Central memory CD4-positive, alpha-beta T cell (primary cell): ENCODE data around the gene CAMK2D.

Source experiments
- DNase-seq: peaks from one replicate; pipeline ENCODE4 v3.0.0; 2022

The CAMK2D gene

GRCh38 chr4:113502906-113503305, 258.6 kb downstream of the CAMK2D start:
- DNase-seq: no peak

- DNase-seq: no peak
Observed at GRCh38 chr4:113502476-113502875, 259.1 kb downstream of the CAMK2D start.

- no peak for DNase-seq
Observed at GRCh38 chr4:113500424-113500823, 261.1 kb downstream of the CAMK2D start.

GRCh38 chr4:113499696-113500095, 261.8 kb downstream of the CAMK2D start:
- DNase-seq: no peak

- DNase-seq: no peak
Observed at GRCh38 chr4:113499166-113499565, 262.4 kb downstream of the CAMK2D start.

- no peak for DNase-seq
Observed at GRCh38 chr4:113497154-113497884, 264.2 kb downstream of the CAMK2D start.

- no peak for DNase-seq
Observed at GRCh38 chr4:113496698-113497097, 264.8 kb downstream of the CAMK2D start.

- DNase-seq: no peak
Observed at GRCh38 chr4:113495790-113496189, 265.7 kb downstream of the CAMK2D start.

- no peak for DNase-seq
Observed at GRCh38 chr4:113483131-113483530, 278.4 kb downstream of the CAMK2D start.

GRCh38 chr4:113482325-113482724, 279.2 kb downstream of the CAMK2D start:
- no peak for DNase-seq

GRCh38 chr4:113481820-113482219, 279.7 kb downstream of the CAMK2D start:
- DNase-seq: no peak

- no peak for DNase-seq
Observed at GRCh38 chr4:113480109-113480508, 281.4 kb downstream of the CAMK2D start.

- DNase-seq: no peak
Observed at GRCh38 chr4:113478032-113478431, 283.5 kb downstream of the CAMK2D start.

- no peak for DNase-seq
Observed at GRCh38 chr4:113476800-113477199, 284.7 kb downstream of the CAMK2D start.

- no peak for DNase-seq
Observed at GRCh38 chr4:113474017-113474416, 287.5 kb downstream of the CAMK2D start.

GRCh38 chr4:113472864-113473263, 288.7 kb downstream of the CAMK2D start:
- no peak for DNase-seq

- DNase-seq: no peak
Observed at GRCh38 chr4:113471146-113471860, 290.2 kb downstream of the CAMK2D start.

- no peak for DNase-seq
Observed at GRCh38 chr4:113469926-113470325, 291.6 kb downstream of the CAMK2D start.

- DNase-seq: no peak
Observed at GRCh38 chr4:113469023-113469390, 292.5 kb downstream of the CAMK2D start.

GRCh38 chr4:113468165-113469022, 293.1 kb downstream of the CAMK2D start:
- DNase-seq: no peak

- DNase-seq: no peak
Observed at GRCh38 chr4:113467581-113467980, 294.0 kb downstream of the CAMK2D start.

- DNase-seq: no peak
Observed at GRCh38 chr4:113462286-113462685, 299.3 kb downstream of the CAMK2D start.

- DNase-seq: no peak
Observed at GRCh38 chr4:113461281-113461680, 300.3 kb downstream of the CAMK2D start.

GRCh38 chr4:113457886-113458285, 303.7 kb downstream of the CAMK2D start:
- no peak for DNase-seq
